SK-N-SH treated with all-trans-retinoic acid at 6 μM for 48 hours (cell line): Measurements from ENCODE around the gene PLA2G6.

Source experiments
- ATAC-seq: fragments of 200-7000 bp; cut with Tn5 transposase; 3 replicates; pipeline ENCODE4 v1.9.1; 2020; ENCODE audit warnings: mild to moderate bottlenecking, moderate library complexity
- ARNTL ChIP-seq: fragments of 450-650 bp; formaldehyde crosslinking; IDR thresholded peaks from 2 replicates; pipeline ENCODE4 v1.5.0; 2020; ENCODE audit warnings: low read depth, mild to moderate bottlenecking, moderate library complexity, borderline replicate concordance
- BACH2 ChIP-seq: fragments of 250-450 bp; sonication (Bioruptor Pico); IDR thresholded peaks from 2 replicates; pipeline ENCODE4 v1.9.0; 2021; ENCODE audit warnings: mild to moderate bottlenecking, borderline replicate concordance
- CREB5 ChIP-seq: fragments of 250-450 bp; sonication (Bioruptor Pico); IDR thresholded peaks from 2 replicates; pipeline ENCODE4 v1.5.1; 2020; ENCODE audit warnings: low read depth, mild to moderate bottlenecking, moderate library complexity
- CSDC2 ChIP-seq: fragments of 250-450 bp; sonication (Bioruptor Pico); IDR thresholded peaks from 2 replicates; pipeline ENCODE4 v1.5.0; 2020; ENCODE audit warnings: mild to moderate bottlenecking, moderate library complexity
- CSRNP3 ChIP-seq: fragments of 250-450 bp; sonication (Bioruptor Pico); IDR thresholded peaks from 2 replicates; pipeline ENCODE4 v1.5.1; 2021; ENCODE audit warnings: mild to moderate bottlenecking, moderate library complexity
- GLIS3 ChIP-seq: fragments of 250-450 bp; sonication (Bioruptor Pico); IDR thresholded peaks from 2 replicates; pipeline ENCODE4 v1.5.0; 2020; ENCODE audit warnings: mild to moderate bottlenecking, moderate library complexity
- OSR1 ChIP-seq: fragments of 250-450 bp; sonication (Bioruptor Pico); IDR thresholded peaks from 2 replicates; pipeline ENCODE4 v1.8.0; 2022; ENCODE audit warnings: moderate library complexity, mild to moderate bottlenecking, inconsistent platforms
- PATZ1 ChIP-seq: fragments of 250-450 bp; sonication (Bioruptor Pico); IDR thresholded peaks from 2 replicates; pipeline ENCODE4 v1.8.0; 2020; ENCODE audit warnings: mild to moderate bottlenecking, moderate library complexity, borderline replicate concordance
- PPARA ChIP-seq: fragments of 250-450 bp; sonication (Bioruptor Pico); IDR thresholded peaks from 2 replicates; pipeline ENCODE4 v1.5.0; 2020; ENCODE audit warnings: mild to moderate bottlenecking, borderline replicate concordance
- RARB ChIP-seq: fragments of 250-450 bp; sonication (Bioruptor Pico); IDR thresholded peaks from 2 replicates; pipeline ENCODE4 v1.8.0; 2021; ENCODE audit warnings: mild to moderate bottlenecking, moderate library complexity
- SNAI2 ChIP-seq: fragments of 250-450 bp; sonication (Bioruptor Pico); IDR thresholded peaks from 2 replicates; pipeline ENCODE4 v1.5.0; 2020; ENCODE audit warnings: mild to moderate bottlenecking, moderate library complexity
- TCF4 ChIP-seq: fragments of 250-450 bp; sonication (Bioruptor Pico); IDR thresholded peaks from 2 replicates; pipeline ENCODE4 v1.8.0; 2021; ENCODE audit warnings: mild to moderate bottlenecking, moderate library complexity, borderline replicate concordance
- TOX ChIP-seq: fragments of 250-450 bp; sonication (Bioruptor Pico); IDR thresholded peaks from 2 replicates; pipeline ENCODE4 v1.8.0; 2021; ENCODE audit warnings: mild to moderate bottlenecking, moderate library complexity, borderline replicate concordance
- TSHZ2 ChIP-seq: fragments of 250-450 bp; sonication (Bioruptor Pico); IDR thresholded peaks from 2 replicates; pipeline ENCODE4 v1.5.0; 2020; ENCODE audit warnings: mild to moderate bottlenecking, moderate library complexity
- ZC3H10 ChIP-seq: fragments of 250-450 bp; sonication (Bioruptor Pico); IDR thresholded peaks from 2 replicates; pipeline ENCODE4 v1.5.1; 2021; ENCODE audit warnings: mild to moderate bottlenecking, moderate library complexity
- ZFP3 ChIP-seq: fragments of 250-450 bp; sonication (Bioruptor Pico); IDR thresholded peaks from 2 replicates; pipeline ENCODE4 v1.5.0; 2020; ENCODE audit warnings: mild to moderate bottlenecking, moderate library complexity
- ZNF565 ChIP-seq: fragments of 450-650 bp; formaldehyde crosslinking; conservative IDR thresholded peaks from 2 replicates; pipeline ENCODE4 v1.5.0; 2020; ENCODE audit warnings: low read depth, mild to moderate bottlenecking, moderate library complexity
- ZNF8 ChIP-seq: fragments of 450-650 bp; formaldehyde crosslinking; IDR thresholded peaks from 2 replicates; pipeline ENCODE4 v1.5.0; 2020; ENCODE audit warnings: mild to moderate bottlenecking, moderate library complexity

PLA2G6 gene

GRCh38 chr22:38067028-38067415, 114.6 kb downstream of the PLA2G6 start:
- no peak for ATAC-seq
- no peak for TF ChIP-seq OSR1 (CRISPR knock-in tag)
- TF ChIP-seq TOX, result no peak
- TF ChIP-seq CSDC2 (CRISPR knock-in tag), result no peak
- TF ChIP-seq BACH2, result no peak
- no peak for TF ChIP-seq SNAI2 (CRISPR knock-in tag)
- no peak for TF ChIP-seq ZC3H10 (CRISPR knock-in tag)
- TF ChIP-seq ARNTL, result no peak
- no peak for TF ChIP-seq PPARA (CRISPR knock-in tag)
- TF ChIP-seq PATZ1 (CRISPR knock-in tag), result no peak

GRCh38 chr22:38066381-38067027, 115.1 kb downstream of the PLA2G6 start:
- TF ChIP-seq CSRNP3 (CRISPR knock-in tag), result no peak
- no peak for TF ChIP-seq CREB5 (CRISPR knock-in tag)
- TF ChIP-seq GLIS3 (CRISPR knock-in tag), result no peak
- no peak for TF ChIP-seq PPARA (CRISPR knock-in tag)
- TF ChIP-seq SNAI2 (CRISPR knock-in tag), result no peak
- no peak for TF ChIP-seq OSR1 (CRISPR knock-in tag)
- no peak for TF ChIP-seq ZNF8 (CRISPR knock-in tag)
- TF ChIP-seq ZFP3, result no peak
- no peak for TF ChIP-seq PATZ1 (CRISPR knock-in tag)
- ATAC-seq, result no peak

GRCh38 chr22:38065539-38065938, 116.1 kb downstream of the PLA2G6 start:
- no peak for TF ChIP-seq ZNF8 (CRISPR knock-in tag)
- no peak for TF ChIP-seq TCF4
- no peak for TF ChIP-seq PPARA (CRISPR knock-in tag)
- TF ChIP-seq ZFP3, result no peak
- no peak for TF ChIP-seq CSRNP3 (CRISPR knock-in tag)
- TF ChIP-seq TSHZ2 (CRISPR knock-in tag), result no peak
- TF ChIP-seq CSDC2 (CRISPR knock-in tag), result no peak
- no peak for ATAC-seq

GRCh38 chr22:38062791-38063190, 118.8 kb downstream of the PLA2G6 start:
- ATAC-seq, result no peak
- TF ChIP-seq ZNF565 (CRISPR knock-in tag) (no peak), RARB (CRISPR knock-in tag) (no peak), PATZ1 (CRISPR knock-in tag) (no peak), ZC3H10 (CRISPR knock-in tag) (no peak)
- TF ChIP-seq, all 23 proteins: peak for 0
